HG02798 (cell line): ENCODE results near the gene FBP1.
"Not testable (repeated sequence)": the region's sequence is repeated elsewhere in the genome, so short reads cannot be mapped to it uniquely, and the experiment has no call there.

Experiments
- ATAC-seq: cut with Tn5 transposase; IDR thresholded peaks from one replicate; pipeline ENCODE4 v1.9.1; 2021; ENCODE audit warnings: mild to moderate bottlenecking; ENCODE audit not compliant: unreplicated experiment, poor library complexity

The FBP1 gene

GRCh38 chr9:94623253-94623652, 16.1 kb downstream of the FBP1 start:
- no peak for ATAC-seq

- no peak for ATAC-seq
Measured at GRCh38 chr9:94622087-94622800, 17.1 kb downstream of the FBP1 start.

GRCh38 chr9:94619026-94619425, 20.3 kb downstream of the FBP1 start:
- no peak for ATAC-seq

- ATAC-seq: no peak
Measured at GRCh38 chr9:94613003-94613402, 26.3 kb downstream of the FBP1 start.

- no peak for ATAC-seq
Measured at GRCh38 chr9:94612071-94612470, 27.2 kb downstream of the FBP1 start.

GRCh38 chr9:94611638-94612068, 27.7 kb downstream of the FBP1 start:
- no peak for ATAC-seq

- ATAC-seq: no peak
Measured at GRCh38 chr9:94610181-94610606, 29.1 kb downstream of the FBP1 start.

GRCh38 chr9:94607423-94607691, 32.0 kb downstream of the FBP1 start:
- no peak for ATAC-seq

- ATAC-seq: no peak
Measured at GRCh38 chr9:94606646-94607422, 32.5 kb downstream of the FBP1 start.

GRCh38 chr9:94603259-94604160, 35.8 kb downstream of the FBP1 start:
- peak; percentile 60 for ATAC-seq

- ATAC-seq: no peak
Measured at GRCh38 chr9:94602666-94603065, 36.7 kb downstream of the FBP1 start.

GRCh38 chr9:94600715-94601114, 38.6 kb downstream of the FBP1 start:
- no peak for ATAC-seq

GRCh38 chr9:94600258-94600657, 39.1 kb downstream of the FBP1 start:
- no peak for ATAC-seq

- no peak for ATAC-seq
Measured at GRCh38 chr9:94599102-94599501, 40.2 kb downstream of the FBP1 start.

- ATAC-seq: no peak
Measured at GRCh38 chr9:94593459-94594345, 45.6 kb downstream of the FBP1 start, which contains the start of gene FBP2. Gene FBP2, minus strand, starts transcription at chr9:94593824. Its CDS starts 98 bp downstream, at chr9:94593726.

GRCh38 chr9:94592683-94593082, 46.6 kb downstream of the FBP1 start:
- ATAC-seq: not testable (repeated sequence)

GRCh38 chr9:94591876-94592275, 47.4 kb downstream of the FBP1 start:
- ATAC-seq: no peak

- not testable (repeated sequence) for ATAC-seq
Measured at GRCh38 chr9:94591046-94591545, 48.2 kb downstream of the FBP1 start.

GRCh38 chr9:94588681-94589080, 50.6 kb downstream of the FBP1 start:
- no peak for ATAC-seq

GRCh38 chr9:94586814-94587213, 52.5 kb downstream of the FBP1 start:
- ATAC-seq: no peak
